AG04449 (cell line): Measurements from ENCODE around the gene MOV10.

ENCODE experiments used
- CTCF ChIA-PET: fragments of 350-600 bp; formaldehyde crosslinking; extraction: SDS; loops from one replicate; lab custom pipeline; 2021; ENCODE audit warnings: antibody characterized with exemption; lab: Yijun Ruan, JAX
- POLR2A ChIA-PET: fragments of 400-600, 350-600 bp; formaldehyde crosslinking; extraction: SDS; loops from one replicate; lab custom pipeline; 2020; ENCODE audit warnings: antibody characterized with exemption, inconsistent platforms; lab: Yijun Ruan, JAX
- DNase-seq: peaks from one replicate; pipeline ENCODE4 v3.0.0-alpha.2; 2010; ENCODE audit warnings: low read depth, low spot score
- H3K4me3 ChIP-seq: 2 replicates; pipeline ENCODE4 v1.5.1; 2011; ENCODE audit warnings: low read depth, mild to moderate bottlenecking, control low read depth, low read length
- TF ChIP-seq, protein P1 (sequence below): IDR thresholded peaks from one replicate; pipeline ENCODE4 v1.5.1; 2011; ENCODE audit warnings: mild to moderate bottlenecking, moderate library complexity, low read length, control low read depth, inconsistent platforms; ENCODE audit not compliant: insufficient read depth; ENCODE audit errors: missing control alignments

Gene MOV10, protein sequence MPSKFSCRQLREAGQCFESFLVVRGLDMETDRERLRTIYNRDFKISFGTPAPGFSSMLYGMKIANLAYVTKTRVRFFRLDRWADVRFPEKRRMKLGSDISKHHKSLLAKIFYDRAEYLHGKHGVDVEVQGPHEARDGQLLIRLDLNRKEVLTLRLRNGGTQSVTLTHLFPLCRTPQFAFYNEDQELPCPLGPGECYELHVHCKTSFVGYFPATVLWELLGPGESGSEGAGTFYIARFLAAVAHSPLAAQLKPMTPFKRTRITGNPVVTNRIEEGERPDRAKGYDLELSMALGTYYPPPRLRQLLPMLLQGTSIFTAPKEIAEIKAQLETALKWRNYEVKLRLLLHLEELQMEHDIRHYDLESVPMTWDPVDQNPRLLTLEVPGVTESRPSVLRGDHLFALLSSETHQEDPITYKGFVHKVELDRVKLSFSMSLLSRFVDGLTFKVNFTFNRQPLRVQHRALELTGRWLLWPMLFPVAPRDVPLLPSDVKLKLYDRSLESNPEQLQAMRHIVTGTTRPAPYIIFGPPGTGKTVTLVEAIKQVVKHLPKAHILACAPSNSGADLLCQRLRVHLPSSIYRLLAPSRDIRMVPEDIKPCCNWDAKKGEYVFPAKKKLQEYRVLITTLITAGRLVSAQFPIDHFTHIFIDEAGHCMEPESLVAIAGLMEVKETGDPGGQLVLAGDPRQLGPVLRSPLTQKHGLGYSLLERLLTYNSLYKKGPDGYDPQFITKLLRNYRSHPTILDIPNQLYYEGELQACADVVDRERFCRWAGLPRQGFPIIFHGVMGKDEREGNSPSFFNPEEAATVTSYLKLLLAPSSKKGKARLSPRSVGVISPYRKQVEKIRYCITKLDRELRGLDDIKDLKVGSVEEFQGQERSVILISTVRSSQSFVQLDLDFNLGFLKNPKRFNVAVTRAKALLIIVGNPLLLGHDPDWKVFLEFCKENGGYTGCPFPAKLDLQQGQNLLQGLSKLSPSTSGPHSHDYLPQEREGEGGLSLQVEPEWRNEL

DNA sequence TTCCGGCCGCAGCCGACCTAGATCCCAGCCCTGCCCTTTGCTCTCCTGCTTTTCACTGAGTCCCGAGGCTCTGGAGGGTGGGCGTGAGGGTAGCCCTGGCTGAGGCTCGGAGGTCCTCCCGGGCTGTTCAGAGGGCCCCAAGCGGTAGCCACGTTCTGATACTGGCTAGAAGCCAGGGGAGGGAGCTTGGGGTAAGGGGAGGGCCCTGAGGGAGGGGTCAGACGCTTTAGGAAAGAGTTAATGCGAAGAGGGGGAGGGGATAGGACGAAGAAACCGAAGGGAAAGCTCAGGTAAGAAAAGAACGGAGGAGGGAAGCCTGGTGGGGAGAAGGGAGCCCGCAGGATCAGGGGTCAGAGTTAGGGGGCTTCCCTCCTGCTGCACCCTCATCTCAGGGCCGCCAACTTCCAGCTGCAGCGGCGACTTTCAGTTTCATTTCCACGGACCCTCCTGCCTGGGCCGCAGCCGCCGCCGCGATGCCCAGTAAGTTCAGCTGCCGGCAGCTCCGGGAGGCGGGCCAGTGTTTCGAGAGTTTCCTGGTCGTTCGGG is at the start of gene MOV10:
Gene MOV10, plus strand, starts transcription at position 220 of the 546 bp plus-strand sequence. Its CDS starts 254 bp downstream, at position 474.
- POLR2A ChIA-PET: interaction anchor here (0.8 to 2.7 kb wide), 12 partner anchors 11 to 283 kb away, joined by 3 to 21 read pairs (median 3); partner anchors contain the start of gene ST7L
- peak within 1 kb of the TSS; percentile 87 for H3K4me3 ChIP-seq
- CTCF ChIA-PET: interaction anchor here (0.9 to 3.5 kb wide), 16 partner anchors 7 to 285 kb away, joined by 3 to 26 read pairs (median 5); partner anchors contain the start of genes CAPZA1, PPM1J and ST7L
- no peak for DNase-seq
- TF ChIP-seq, protein P1, sequence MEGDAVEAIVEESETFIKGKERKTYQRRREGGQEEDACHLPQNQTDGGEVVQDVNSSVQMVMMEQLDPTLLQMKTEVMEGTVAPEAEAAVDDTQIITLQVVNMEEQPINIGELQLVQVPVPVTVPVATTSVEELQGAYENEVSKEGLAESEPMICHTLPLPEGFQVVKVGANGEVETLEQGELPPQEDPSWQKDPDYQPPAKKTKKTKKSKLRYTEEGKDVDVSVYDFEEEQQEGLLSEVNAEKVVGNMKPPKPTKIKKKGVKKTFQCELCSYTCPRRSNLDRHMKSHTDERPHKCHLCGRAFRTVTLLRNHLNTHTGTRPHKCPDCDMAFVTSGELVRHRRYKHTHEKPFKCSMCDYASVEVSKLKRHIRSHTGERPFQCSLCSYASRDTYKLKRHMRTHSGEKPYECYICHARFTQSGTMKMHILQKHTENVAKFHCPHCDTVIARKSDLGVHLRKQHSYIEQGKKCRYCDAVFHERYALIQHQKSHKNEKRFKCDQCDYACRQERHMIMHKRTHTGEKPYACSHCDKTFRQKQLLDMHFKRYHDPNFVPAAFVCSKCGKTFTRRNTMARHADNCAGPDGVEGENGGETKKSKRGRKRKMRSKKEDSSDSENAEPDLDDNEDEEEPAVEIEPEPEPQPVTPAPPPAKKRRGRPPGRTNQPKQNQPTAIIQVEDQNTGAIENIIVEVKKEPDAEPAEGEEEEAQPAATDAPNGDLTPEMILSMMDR: no peak

DNA sequence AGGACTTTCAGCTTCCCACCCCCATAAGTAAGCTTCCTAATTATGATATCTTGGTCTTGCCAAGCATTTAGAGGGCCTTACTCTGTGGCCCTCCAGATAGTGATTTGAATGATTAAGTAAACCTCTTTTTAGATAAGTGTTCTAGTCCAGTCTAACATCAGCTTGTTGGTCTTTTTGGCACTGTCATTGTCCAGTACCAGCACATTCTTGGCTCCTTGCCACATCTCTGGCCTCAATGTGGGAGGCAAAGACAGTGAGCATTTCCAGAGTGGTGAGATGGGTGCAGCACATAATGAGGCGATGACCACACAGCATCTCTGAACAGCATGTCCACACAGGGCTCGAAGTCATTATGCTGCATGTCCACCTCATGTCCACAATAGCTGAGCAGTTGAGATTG is 48.8 kb upstream of the MOV10 start:
- CTCF ChIA-PET: interaction anchor here (0.7 to 1.2 kb wide), 3 partner anchors 11 to 159 kb away, joined by 3 to 5 read pairs (median 4); no protein-coding TSS in a partner anchor
- no peak overlapping the region for H3K4me3 ChIP-seq
- no peak for DNase-seq
- TF ChIP-seq, protein P1: no peak
- POLR2A ChIA-PET: no interaction called here

DNA sequence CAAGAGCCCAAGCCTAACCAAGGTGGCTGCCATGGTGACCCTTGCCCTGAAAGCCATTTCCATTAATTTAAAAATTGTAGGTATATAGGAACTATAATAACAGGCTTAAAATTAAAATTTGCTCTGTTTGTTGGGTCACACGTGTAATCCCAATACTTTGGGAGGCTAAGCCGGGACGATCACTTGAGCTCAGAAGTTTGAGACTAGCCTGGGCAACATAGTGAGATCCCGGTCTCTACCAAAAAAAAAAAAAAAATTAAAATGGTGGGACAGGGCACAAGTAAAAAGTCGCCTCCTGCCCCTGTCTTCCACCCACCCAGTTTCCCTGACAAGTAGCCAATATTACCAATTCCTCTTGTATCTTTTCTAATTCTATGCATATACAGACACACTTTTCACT is 48.3 kb upstream of the MOV10 start:
- no peak for DNase-seq
- ChIA-PET CTCF (interaction anchor here (1.2 kb wide), 2 partner anchors 11 to 160 kb away, joined by 3 to 4 read pairs; no protein-coding TSS in a partner anchor), POLR2A (no interaction called here)
- TF ChIP-seq, protein P1: no peak
- H3K4me3 ChIP-seq: no peak overlapping the region

DNA sequence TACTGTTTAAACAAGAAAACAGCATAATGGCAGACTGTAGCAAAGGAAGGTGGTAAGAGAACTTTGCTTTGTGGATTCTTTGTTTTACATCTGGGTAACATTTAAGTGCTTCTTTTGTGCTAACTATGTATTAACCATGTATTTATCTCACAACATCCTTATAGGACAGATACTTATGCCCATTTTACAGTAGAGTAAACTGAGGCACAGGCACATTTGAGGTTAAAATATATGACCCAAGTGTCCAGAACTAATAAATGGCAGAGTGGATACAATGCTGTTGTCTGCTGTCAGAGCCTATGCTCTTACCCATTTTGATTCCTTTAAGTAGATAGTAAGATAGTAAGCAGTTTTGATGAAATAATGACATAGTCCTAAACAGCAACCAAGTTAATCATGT is 47.6 kb upstream of the MOV10 start:
- ChIA-PET POLR2A (no interaction called here), CTCF (interaction anchor here (1.0 to 1.2 kb wide), 2 partner anchors 8 to 12 kb away, joined by 3 to 4 read pairs; partner anchors contain the start of genes CAPZA1 and ST7L)
- no peak for DNase-seq
- H3K4me3 ChIP-seq: no peak overlapping the region
- TF ChIP-seq, protein P1: no peak

DNA sequence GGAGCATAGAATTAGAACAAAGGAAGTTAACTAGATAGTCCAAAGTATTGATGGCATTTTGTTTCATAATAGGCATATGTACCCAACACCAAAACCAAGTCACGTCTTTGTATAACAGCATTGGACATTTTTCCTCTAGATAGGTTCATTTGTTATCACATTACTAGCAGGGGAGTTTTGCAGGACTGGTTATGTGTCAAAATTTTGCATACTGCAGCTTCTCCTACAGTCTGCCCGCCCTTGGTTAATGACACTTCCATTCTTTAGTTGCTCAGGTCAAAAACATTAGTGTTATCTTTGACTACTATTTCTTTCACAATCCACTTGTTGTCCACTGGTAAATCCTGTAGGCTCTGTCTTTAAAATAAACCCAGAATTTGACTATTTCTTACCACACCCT is 45.9 kb upstream of the MOV10 start:
- TF ChIP-seq, protein P1: no peak
- no peak overlapping the region for H3K4me3 ChIP-seq
- CTCF ChIA-PET: no interaction called here
- POLR2A ChIA-PET: no interaction called here
- no peak for DNase-seq
